Adrenal gland (tissue), 5 donors: ENCODE data around the gene KCNN3.

Experiments
- POLR2A ChIP-seq, 2 donors: fragments of 450-650 bp; IDR thresholded peaks; one replicate each; pipeline ENCODE4 v1.6.1; 2017; ENCODE audit warnings: antibody characterized with exemption in 2 of 2, mild to moderate bottlenecking in 2 of 2, moderate library complexity in 1 of 2
- TF ChIP-seq, protein P1 (sequence below), 6 experiments: fragments of 450-650 bp in 4 of 6; fragments of 200-600 bp in 2 of 6; sonication (generic) in 1 of 6; IDR thresholded peaks; 1 replicate in 5 of 6; 2 replicates in 1 of 6; pipeline versions ENCODE4 v1.5.1 to v1.8.0; 2016 to 2021; ENCODE audit warnings: antibody characterized with exemption in 6 of 6, mild to moderate bottlenecking in 2 of 6, moderate library complexity in 1 of 6
- donor health status: DM: no; HTN: no; CAD: no.

DNA sequence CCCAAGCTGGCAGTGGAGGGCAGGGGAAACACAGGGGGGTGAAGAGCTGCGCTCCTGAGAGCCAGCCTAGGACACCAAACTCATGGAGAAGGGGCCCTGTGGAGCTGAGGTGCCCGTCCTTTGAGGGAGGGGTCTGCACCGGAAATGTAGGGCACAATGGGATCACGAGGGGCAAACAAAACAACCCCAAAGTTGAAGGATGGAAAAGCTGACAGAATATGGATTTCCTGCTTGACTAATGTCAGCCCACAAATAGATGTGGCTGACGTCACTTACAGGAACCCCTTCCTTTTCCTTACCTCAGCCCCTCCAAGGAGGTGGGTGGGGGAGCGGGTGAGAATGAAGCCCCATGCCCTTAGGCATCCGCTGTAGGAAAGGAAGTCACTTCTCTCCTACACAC lies 110.9 kb downstream of the KCNN3 start:
- no peak for TF ChIP-seq POLR2A (IDR thresholded peaks at IDR 0.05)
- TF ChIP-seq, protein P1, sequence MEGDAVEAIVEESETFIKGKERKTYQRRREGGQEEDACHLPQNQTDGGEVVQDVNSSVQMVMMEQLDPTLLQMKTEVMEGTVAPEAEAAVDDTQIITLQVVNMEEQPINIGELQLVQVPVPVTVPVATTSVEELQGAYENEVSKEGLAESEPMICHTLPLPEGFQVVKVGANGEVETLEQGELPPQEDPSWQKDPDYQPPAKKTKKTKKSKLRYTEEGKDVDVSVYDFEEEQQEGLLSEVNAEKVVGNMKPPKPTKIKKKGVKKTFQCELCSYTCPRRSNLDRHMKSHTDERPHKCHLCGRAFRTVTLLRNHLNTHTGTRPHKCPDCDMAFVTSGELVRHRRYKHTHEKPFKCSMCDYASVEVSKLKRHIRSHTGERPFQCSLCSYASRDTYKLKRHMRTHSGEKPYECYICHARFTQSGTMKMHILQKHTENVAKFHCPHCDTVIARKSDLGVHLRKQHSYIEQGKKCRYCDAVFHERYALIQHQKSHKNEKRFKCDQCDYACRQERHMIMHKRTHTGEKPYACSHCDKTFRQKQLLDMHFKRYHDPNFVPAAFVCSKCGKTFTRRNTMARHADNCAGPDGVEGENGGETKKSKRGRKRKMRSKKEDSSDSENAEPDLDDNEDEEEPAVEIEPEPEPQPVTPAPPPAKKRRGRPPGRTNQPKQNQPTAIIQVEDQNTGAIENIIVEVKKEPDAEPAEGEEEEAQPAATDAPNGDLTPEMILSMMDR (IDR thresholded peaks at IDR 0.05): no peak
